ENCODE results near the gene KCNIP4. TPM values are rescaled to one million over a fixed set of nuclear protein-coding genes. Genes with fewer than 3 reads are reported as not detected.

KCNIP4 gene
- total RNA-seq, 4 donors from 2014 or later, result 1.3 to 11.1 TPM; not detected in 2

- Histone ChIP-seq H3K9me3 (no peaks in the 10 kb centered on the region), H3K27me3 (no peaks in the 10 kb centered on the region), H3K27ac (no peak overlapping the region), H3K4me1 (no peaks in the 10 kb centered on the region), H3K36me3 (no peaks in the 10 kb centered on the region), H3K4me3 (no peak overlapping the region)
- no peak for DNase-seq
- TF ChIP-seq CTCF (IDR thresholded peaks at IDR 0.05), result no peak
- no peak for TF ChIP-seq POLR2A (IDR thresholded peaks at IDR 0.05)
- intact Hi-C loops (cut with DNase I; ENCODE audit: low total_unique reads), result no loop called here
Observed at GRCh38 chr4:20938204-20938603, 1010.4 kb downstream of the KCNIP4 start.

- no peak overlapping the region for H3K27ac ChIP-seq
- no peaks in the 10 kb centered on the region for H3K27me3 ChIP-seq
- H3K4me3 ChIP-seq, result no peak overlapping the region
- TF ChIP-seq CTCF (IDR thresholded peaks at IDR 0.05), result no peak
- TF ChIP-seq POLR2A (IDR thresholded peaks at IDR 0.05), result no peak
- no peak for DNase-seq
- intact Hi-C loops (cut with DNase I; ENCODE audit: low total_unique reads), result no loop called here
- no peaks in the 10 kb centered on the region for H3K4me1 ChIP-seq
- H3K36me3 ChIP-seq, result no peaks in the 10 kb centered on the region
- H3K9me3 ChIP-seq, result no peaks in the 10 kb centered on the region
Observed at GRCh38 chr4:20926529-20926928, 1022.0 kb downstream of the KCNIP4 start.

- H3K9me3 ChIP-seq, result no peaks in the 10 kb centered on the region
- no peak overlapping the region for H3K27ac ChIP-seq
- H3K4me1 ChIP-seq, result no peaks in the 10 kb centered on the region
- no peaks in the 10 kb centered on the region for H3K27me3 ChIP-seq
- H3K4me3 ChIP-seq, result no peak overlapping the region
- H3K36me3 ChIP-seq, result no peaks in the 10 kb centered on the region
- TF ChIP-seq POLR2A (IDR thresholded peaks at IDR 0.05) (no peak), CTCF (IDR thresholded peaks at IDR 0.05) (no peak)
- intact Hi-C loops (cut with DNase I; ENCODE audit: low total_unique reads), result no loop called here
- DNase-seq, result no peak
Observed at GRCh38 chr4:20925176-20925575, 1023.4 kb downstream of the KCNIP4 start.

GRCh38 chr4:20922962-20923361 lies 1025.6 kb downstream of the KCNIP4 start:
- Histone ChIP-seq H3K4me1 (no peaks in the 10 kb centered on the region), H3K9me3 (no peaks in the 10 kb centered on the region), H3K4me3 (no peak overlapping the region), H3K27me3 (no peaks in the 10 kb centered on the region), H3K27ac (no peak overlapping the region), H3K36me3 (no peaks in the 10 kb centered on the region)
- no peak for DNase-seq
- intact Hi-C loops (cut with DNase I; ENCODE audit: low total_unique reads), result no loop called here
- TF ChIP-seq POLR2A (IDR thresholded peaks at IDR 0.05) (no peak), CTCF (IDR thresholded peaks at IDR 0.05) (no peak)

GRCh38 chr4:20916106-20916505 lies 1032.5 kb downstream of the KCNIP4 start:
- H3K4me3 ChIP-seq, result no peak overlapping the region
- TF ChIP-seq POLR2A (IDR thresholded peaks at IDR 0.05), result no peak
- no peak overlapping the region for H3K27ac ChIP-seq
- no peaks in the 10 kb centered on the region for H3K36me3 ChIP-seq
- H3K27me3 ChIP-seq, result no peaks in the 10 kb centered on the region
- intact Hi-C loops (cut with DNase I; ENCODE audit: low total_unique reads), result no loop called here
- H3K9me3 ChIP-seq, result no peaks in the 10 kb centered on the region
- no peak for DNase-seq
- H3K4me1 ChIP-seq, result no peaks in the 10 kb centered on the region

- intact Hi-C loops (cut with DNase I; ENCODE audit: low total_unique reads), result no loop called here
- no peak for DNase-seq
- no peaks in the 10 kb centered on the region for H3K9me3 ChIP-seq
- no peaks in the 10 kb centered on the region for H3K27me3 ChIP-seq
- H3K36me3 ChIP-seq, result no peaks in the 10 kb centered on the region
- H3K4me1 ChIP-seq, result no peaks in the 10 kb centered on the region
- no peak overlapping the region for H3K27ac ChIP-seq
- no peak overlapping the region for H3K4me3 ChIP-seq
- TF ChIP-seq POLR2A (IDR thresholded peaks at IDR 0.05) (no peak), CTCF (IDR thresholded peaks at IDR 0.05) (no peak)
Observed at GRCh38 chr4:20904966-20905365, 1043.6 kb downstream of the KCNIP4 start.
